Measurements from ENCODE around the gene LIG3.

- TF ChIP-seq CTCF (conservative IDR thresholded peaks at IDR 0.05; ENCODE audit: low read depth in 2 of 2) (no peak), CREB1 (CRISPR knock-in tag; IDR thresholded peaks at IDR 0.05; ENCODE audit: low read depth) (no peak), EZH2phosphoT487 (IDR thresholded peaks at IDR 0.05; ENCODE audit: unreplicated experiment) (no peak), ZNF114 (CRISPR knock-in tag; IDR thresholded peaks at IDR 0.05) (no peak), REST (IDR thresholded peaks at IDR 0.05; ENCODE audit: unreplicated experiment) (no peak), POLR2AphosphoS5 (IDR thresholded peaks at IDR 0.05; ENCODE audit: low read depth) (no peak)
These were observed 5.2 kb upstream of the LIG3 start for GRCh38 chr17:34974794-34975785.
